Astrocyte (in vitro differentiated cells and primary cell): ENCODE measurements around the gene STPG3. TPM values are rescaled to one million over a fixed set of nuclear protein-coding genes. Genes with fewer than 3 reads are reported as not detected.
A peak's percentile ranks its signal among the peaks of the same experiment; 100 is the strongest.

Source experiments
- DNase-seq: peaks from one replicate; pipeline ENCODE4 v3.0.0-alpha.2; 2010; ENCODE audit warnings: low read depth
- FAIRE-seq: peaks from 2 replicates; lab custom pipeline; 2011; peaks lifted over from hg19 to GRCh38; lab: Jason Lieb, UNC
- H2AFZ ChIP-seq: 2 replicates; pipeline ENCODE4 v1.6.0; 2012; ENCODE audit warnings: low read depth, low read length, inconsistent platforms
- H3K27ac ChIP-seq: 2 replicates; pipeline ENCODE4 v1.5.1; 2011; ENCODE audit warnings: low read depth, low read length, inconsistent platforms
- H3K27me3 ChIP-seq: 2 replicates; pipeline ENCODE4 v1.6.0; 2011; ENCODE audit warnings: low read length, inconsistent platforms; ENCODE audit not compliant: insufficient read depth
- H3K36me3 ChIP-seq: 2 replicates; pipeline ENCODE4 v1.5.1; 2011; ENCODE audit warnings: low read length, inconsistent platforms; ENCODE audit not compliant: insufficient read depth
- H3K4me1 ChIP-seq: 2 replicates; pipeline ENCODE4 v1.5.1; 2011; ENCODE audit warnings: low read length, inconsistent platforms; ENCODE audit not compliant: insufficient read depth
- H3K4me2 ChIP-seq: 2 replicates; pipeline ENCODE4 v1.6.0; 2012; ENCODE audit warnings: low read length, inconsistent platforms
- H3K4me3 ChIP-seq: 2 replicates; pipeline ENCODE4 v1.5.1; 2011; ENCODE audit warnings: low read depth, mild to moderate bottlenecking, low read length, inconsistent platforms; ENCODE audit not compliant: insufficient read depth
- H3K79me2 ChIP-seq: 2 replicates; pipeline ENCODE4 v1.6.0; 2012; ENCODE audit warnings: mild to moderate bottlenecking, low read length, inconsistent platforms; ENCODE audit not compliant: insufficient read depth
- H3K9ac ChIP-seq: 2 replicates; pipeline ENCODE4 v1.6.0; 2012; ENCODE audit warnings: mild to moderate bottlenecking, low read length, inconsistent platforms
- H3K9me3 ChIP-seq: 2 replicates; pipeline ENCODE4 v1.5.1; 2012; ENCODE audit warnings: low read depth, mild to moderate bottlenecking, low read length, inconsistent platforms; ENCODE audit not compliant: insufficient read depth
- H4K20me1 ChIP-seq: 2 replicates; pipeline ENCODE4 v1.6.0; 2012; ENCODE audit warnings: low read length, inconsistent platforms; ENCODE audit not compliant: insufficient read depth
- H3K27ac Mint-ChIP-seq: one replicate; pipeline ENCODE4 v1.8.0; 2021; ENCODE audit warnings: mild to moderate bottlenecking, mixed read lengths; ENCODE audit not compliant: unreplicated experiment
- H3K27me3 Mint-ChIP-seq: one replicate; pipeline ENCODE4 v1.8.0; 2021; ENCODE audit warnings: low read depth, mixed read lengths; ENCODE audit not compliant: unreplicated experiment
- H3K36me3 Mint-ChIP-seq: one replicate; pipeline ENCODE4 v1.8.0; 2021; ENCODE audit warnings: low read depth, mixed read lengths; ENCODE audit not compliant: unreplicated experiment
- H3K4me1 Mint-ChIP-seq: one replicate; pipeline ENCODE4 v1.8.0; 2021; ENCODE audit warnings: low read depth, mixed read lengths; ENCODE audit not compliant: unreplicated experiment
- H3K4me3 Mint-ChIP-seq: one replicate; pipeline ENCODE4 v1.8.0; 2021; ENCODE audit warnings: mild to moderate bottlenecking, moderate library complexity, mixed read lengths; ENCODE audit not compliant: unreplicated experiment
- H3K9me3 Mint-ChIP-seq: one replicate; pipeline ENCODE4 v1.8.0; 2021; ENCODE audit warnings: mild to moderate bottlenecking, mixed read lengths; ENCODE audit not compliant: unreplicated experiment
- EZH2 ChIP-seq: IDR thresholded peaks from 2 replicates; pipeline ENCODE4 v1.6.1; 2012; ENCODE audit warnings: mild to moderate bottlenecking, low read length, inconsistent platforms; ENCODE audit not compliant: insufficient read depth
- total RNA-seq: library from RNA; stranded (reverse); gene quantifications from 2 replicates; pipeline ENCODE4 v1.2.1, GENCODE V29; 2021
- TF ChIP-seq, protein P1 (sequence below): IDR thresholded peaks from 2 replicates; pipeline ENCODE4 v1.5.1; 2011; ENCODE audit warnings: low read depth, mild to moderate bottlenecking, inconsistent platforms, low read length, moderate library complexity; ENCODE audit not compliant: insufficient read depth

Gene STPG3
- total RNA-seq, 1 donor from 2014 or later = not detected

- Mint-ChIP-seq H3K4me1 (peaks cover 14% of the 10 kb centered on the region), H3K27me3 (no peaks in the 10 kb centered on the region), H3K36me3 (peaks cover 4% of the 10 kb centered on the region), H3K4me3 (peak within 1 kb of the TSS; percentile 95), H3K9me3 (no peaks in the 10 kb centered on the region), H3K27ac (peak within 1 kb of the TSS; percentile 89)
- Histone ChIP-seq H3K9ac (peak within 1 kb of the TSS; percentile 97), H3K27me3 (no peaks in the 10 kb centered on the region), H4K20me1 (peaks cover 10% of the 10 kb centered on the region), H2AFZ (peak within 1 kb of the TSS; percentile 83), H3K36me3 (no peaks in the 10 kb centered on the region), H3K79me2 (peaks cover 53% of the 10 kb centered on the region), H3K4me2 (peak within 1 kb of the TSS; percentile 98), H3K9me3 (no peaks in the 10 kb centered on the region), H3K27ac (peak within 1 kb of the TSS; percentile 85), H3K4me1 (peaks cover 23% of the 10 kb centered on the region), H3K4me3 (peak within 1 kb of the TSS; percentile 90)
- no peak for TF ChIP-seq EZH2
- FAIRE-seq (no peak), DNase-seq (peak; percentile 62)
Measured at GRCh38 chr9:137205126-137206069, 45.7 kb upstream of the STPG3 start, which contains the start of the genes NDOR1 and TMEM203. Gene NDOR1, plus strand, starts transcription at chr9:137205700. Its CDS starts 78 bp downstream, at chr9:137205778. Gene TMEM203, minus strand, starts transcription at chr9:137205648. Its CDS starts 234 bp downstream, at chr9:137205414.

DNA sequence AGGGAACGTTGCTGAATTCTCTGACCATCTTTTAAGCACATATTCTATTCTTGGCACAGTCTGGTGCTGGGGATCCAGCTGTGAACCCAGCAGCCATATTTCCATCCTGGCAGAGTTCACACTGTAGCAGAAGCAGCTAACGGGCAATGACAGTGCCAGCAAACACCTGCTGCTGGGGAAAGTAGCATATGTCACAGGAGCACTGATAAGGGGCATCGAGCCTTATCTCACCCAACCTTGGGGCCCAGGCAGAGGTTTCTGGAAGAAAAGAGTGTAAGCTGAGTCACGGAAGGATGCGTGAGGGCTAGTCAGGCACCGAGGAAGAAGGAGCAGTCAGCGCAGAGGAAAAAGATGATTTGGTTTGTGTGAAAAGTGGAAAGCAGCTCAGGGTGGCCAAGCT lies 44.5 kb upstream of the STPG3 start:
- peak overlapping the region; percentile 90 for H3K4me3 ChIP-seq
- H3K27me3 ChIP-seq = no peaks in the 10 kb centered on the region
- Mint-ChIP-seq H3K36me3 (peaks cover 6% of the 10 kb centered on the region), H3K4me1 (peaks cover 12% of the 10 kb centered on the region), H3K4me3 (peak overlapping the region; percentile 95), H3K27ac (peak overlapping the region; percentile 85), H3K9me3 (no peaks in the 10 kb centered on the region), H3K27me3 (no peaks in the 10 kb centered on the region)
- no peak overlapping the region for H2AFZ ChIP-seq
- peaks cover 50% of the 10 kb centered on the region for H3K79me2 ChIP-seq
- no peak for DNase-seq
- H3K27ac ChIP-seq = no peak overlapping the region
- no peaks in the 10 kb centered on the region for H3K36me3 ChIP-seq
- H3K9ac ChIP-seq = peak overlapping the region; percentile 97
- H3K4me1 ChIP-seq = peaks cover 23% of the 10 kb centered on the region
- H3K4me2 ChIP-seq = peak overlapping the region; percentile 98
- H4K20me1 ChIP-seq = peaks cover 10% of the 10 kb centered on the region
- no peaks in the 10 kb centered on the region for H3K9me3 ChIP-seq
- TF ChIP-seq, protein P1, sequence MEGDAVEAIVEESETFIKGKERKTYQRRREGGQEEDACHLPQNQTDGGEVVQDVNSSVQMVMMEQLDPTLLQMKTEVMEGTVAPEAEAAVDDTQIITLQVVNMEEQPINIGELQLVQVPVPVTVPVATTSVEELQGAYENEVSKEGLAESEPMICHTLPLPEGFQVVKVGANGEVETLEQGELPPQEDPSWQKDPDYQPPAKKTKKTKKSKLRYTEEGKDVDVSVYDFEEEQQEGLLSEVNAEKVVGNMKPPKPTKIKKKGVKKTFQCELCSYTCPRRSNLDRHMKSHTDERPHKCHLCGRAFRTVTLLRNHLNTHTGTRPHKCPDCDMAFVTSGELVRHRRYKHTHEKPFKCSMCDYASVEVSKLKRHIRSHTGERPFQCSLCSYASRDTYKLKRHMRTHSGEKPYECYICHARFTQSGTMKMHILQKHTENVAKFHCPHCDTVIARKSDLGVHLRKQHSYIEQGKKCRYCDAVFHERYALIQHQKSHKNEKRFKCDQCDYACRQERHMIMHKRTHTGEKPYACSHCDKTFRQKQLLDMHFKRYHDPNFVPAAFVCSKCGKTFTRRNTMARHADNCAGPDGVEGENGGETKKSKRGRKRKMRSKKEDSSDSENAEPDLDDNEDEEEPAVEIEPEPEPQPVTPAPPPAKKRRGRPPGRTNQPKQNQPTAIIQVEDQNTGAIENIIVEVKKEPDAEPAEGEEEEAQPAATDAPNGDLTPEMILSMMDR = no peak
- TF ChIP-seq EZH2 = no peak
- no peak for FAIRE-seq

DNA sequence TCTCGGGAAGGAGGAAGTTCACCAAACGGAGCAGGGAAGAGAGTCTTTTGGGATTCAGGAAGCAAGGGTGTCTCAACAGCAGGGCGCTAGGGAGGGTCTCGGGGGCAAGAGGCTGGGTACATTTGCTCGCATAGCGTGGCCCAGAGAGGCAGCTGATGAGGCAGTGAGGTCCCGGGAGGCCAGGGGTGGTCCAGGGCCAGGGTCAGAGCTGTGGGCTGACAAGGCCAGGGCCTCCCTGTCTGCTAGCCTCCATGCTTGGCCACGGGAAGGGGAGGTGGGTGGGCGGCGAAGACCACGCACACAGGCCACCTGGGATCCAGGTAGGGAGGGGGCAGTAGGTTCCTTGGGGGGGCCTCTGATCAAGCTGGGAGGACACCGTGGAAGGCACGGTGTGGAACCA lies 39.6 kb upstream of the STPG3 start:
- peaks cover 4% of the 10 kb centered on the region for H3K4me1 Mint-ChIP-seq

More for the DNA sequence above, 39.6 kb upstream of the STPG3 start:
- Histone ChIP-seq H3K79me2 (peaks cover 12% of the 10 kb centered on the region), H3K4me3 (no peak overlapping the region), H3K4me2 (no peak overlapping the region), H3K27me3 (no peaks in the 10 kb centered on the region), H3K9ac (no peak overlapping the region), H4K20me1 (no peaks in the 10 kb centered on the region), H3K36me3 (no peaks in the 10 kb centered on the region), H3K9me3 (no peaks in the 10 kb centered on the region), H3K4me1 (peaks cover 2% of the 10 kb centered on the region), H2AFZ (no peak overlapping the region), H3K27ac (no peak overlapping the region)
- no peak for FAIRE-seq
- H3K9me3 Mint-ChIP-seq = no peaks in the 10 kb centered on the region
- DNase-seq = no peak
- H3K27ac Mint-ChIP-seq = no peak overlapping the region
- H3K36me3 Mint-ChIP-seq = peaks cover 10% of the 10 kb centered on the region
- TF ChIP-seq, protein P1 = no peak
- TF ChIP-seq EZH2 = no peak
- H3K4me3 Mint-ChIP-seq = no peak overlapping the region
- H3K27me3 Mint-ChIP-seq = no peaks in the 10 kb centered on the region
